Kidney epithelial cell (primary cell): ENCODE measurements around the gene ETS1. TPM values are rescaled to one million over a fixed set of nuclear protein-coding genes. Genes with fewer than 3 reads are reported as not detected.

Source experiments
- DNase-seq: peaks from one replicate; pipeline ENCODE4 v3.0.0-alpha.2; 2010; ENCODE audit warnings: low read depth
- H3K27me3 ChIP-seq: 2 replicates; pipeline ENCODE4 v1.6.0; 2011; ENCODE audit warnings: low read length; ENCODE audit not compliant: control insufficient read depth, insufficient read depth
- H3K36me3 ChIP-seq: 2 replicates; pipeline ENCODE4 v1.5.1; 2011; ENCODE audit warnings: low read length; ENCODE audit not compliant: control insufficient read depth, insufficient read depth
- H3K4me3 ChIP-seq: 2 replicates; pipeline ENCODE4 v1.5.1; 2011; ENCODE audit warnings: low read depth, mild to moderate bottlenecking, control low read depth, low read length
- total RNA-seq: library from RNA; depleted of rRNA; stranded (reverse); fragments of >200 nt; gene quantifications from 2 replicates; pipeline ENCODE4 v1.2.3, GENCODE V29; 2015
- TF ChIP-seq, protein P1 (sequence below): IDR thresholded peaks from 2 replicates; pipeline ENCODE4 v1.5.1; 2011; ENCODE audit warnings: mild to moderate bottlenecking, moderate library complexity, low read length, control low read depth, inconsistent platforms; ENCODE audit not compliant: insufficient read depth, poor library complexity, severe bottlenecking

The ETS1 gene
- total RNA-seq, 1 donor from 2014 or later = 224 TPM

DNA sequence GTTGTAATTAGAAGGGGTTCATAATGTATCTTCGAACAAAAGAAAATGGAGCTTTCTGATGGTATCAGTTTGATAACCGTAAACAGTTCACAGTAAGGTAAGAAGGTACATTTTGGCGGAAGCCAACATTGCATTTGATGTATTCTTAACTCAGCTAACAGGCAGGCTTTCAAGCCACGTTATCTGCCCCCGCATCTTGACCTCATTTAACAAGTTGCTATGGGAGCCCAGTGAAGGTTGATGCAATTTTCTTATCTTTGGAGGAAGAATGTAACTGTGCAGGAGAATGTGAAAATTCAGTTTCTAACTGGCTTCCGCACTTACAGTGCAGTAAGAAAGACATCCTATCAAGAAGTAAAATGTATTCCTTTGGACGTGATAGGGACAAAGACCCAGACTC is 110.6 kb downstream of the ETS1 start:
- no peak overlapping the region for H3K4me3 ChIP-seq
- no peaks in the 10 kb centered on the region for H3K27me3 ChIP-seq
- no peak for DNase-seq
- TF ChIP-seq, protein P1, sequence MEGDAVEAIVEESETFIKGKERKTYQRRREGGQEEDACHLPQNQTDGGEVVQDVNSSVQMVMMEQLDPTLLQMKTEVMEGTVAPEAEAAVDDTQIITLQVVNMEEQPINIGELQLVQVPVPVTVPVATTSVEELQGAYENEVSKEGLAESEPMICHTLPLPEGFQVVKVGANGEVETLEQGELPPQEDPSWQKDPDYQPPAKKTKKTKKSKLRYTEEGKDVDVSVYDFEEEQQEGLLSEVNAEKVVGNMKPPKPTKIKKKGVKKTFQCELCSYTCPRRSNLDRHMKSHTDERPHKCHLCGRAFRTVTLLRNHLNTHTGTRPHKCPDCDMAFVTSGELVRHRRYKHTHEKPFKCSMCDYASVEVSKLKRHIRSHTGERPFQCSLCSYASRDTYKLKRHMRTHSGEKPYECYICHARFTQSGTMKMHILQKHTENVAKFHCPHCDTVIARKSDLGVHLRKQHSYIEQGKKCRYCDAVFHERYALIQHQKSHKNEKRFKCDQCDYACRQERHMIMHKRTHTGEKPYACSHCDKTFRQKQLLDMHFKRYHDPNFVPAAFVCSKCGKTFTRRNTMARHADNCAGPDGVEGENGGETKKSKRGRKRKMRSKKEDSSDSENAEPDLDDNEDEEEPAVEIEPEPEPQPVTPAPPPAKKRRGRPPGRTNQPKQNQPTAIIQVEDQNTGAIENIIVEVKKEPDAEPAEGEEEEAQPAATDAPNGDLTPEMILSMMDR = no peak
- peaks cover 3% of the 10 kb centered on the region for H3K36me3 ChIP-seq

DNA sequence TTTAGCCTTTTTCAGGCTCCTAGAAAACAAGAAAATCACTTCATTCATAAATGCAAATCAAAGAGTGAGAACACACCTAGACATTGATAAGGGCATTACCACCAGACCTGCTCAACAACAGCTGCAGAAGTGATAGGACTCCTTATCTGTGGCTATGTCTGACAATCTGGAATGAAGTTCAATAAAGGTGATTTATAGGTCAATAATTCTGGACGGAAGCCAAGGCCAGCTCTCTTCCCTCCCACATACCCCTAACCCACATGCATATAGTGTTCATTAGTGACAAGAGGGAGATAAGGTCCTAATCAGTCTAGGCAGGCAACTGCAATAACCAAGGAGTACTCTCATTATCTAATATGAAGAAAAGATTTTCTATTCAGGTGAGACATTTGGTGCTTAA is 111.3 kb downstream of the ETS1 start:
- TF ChIP-seq, protein P1 = no peak
- Histone ChIP-seq H3K36me3 (peaks cover 3% of the 10 kb centered on the region), H3K27me3 (no peaks in the 10 kb centered on the region), H3K4me3 (no peak overlapping the region)
- no peak for DNase-seq

DNA sequence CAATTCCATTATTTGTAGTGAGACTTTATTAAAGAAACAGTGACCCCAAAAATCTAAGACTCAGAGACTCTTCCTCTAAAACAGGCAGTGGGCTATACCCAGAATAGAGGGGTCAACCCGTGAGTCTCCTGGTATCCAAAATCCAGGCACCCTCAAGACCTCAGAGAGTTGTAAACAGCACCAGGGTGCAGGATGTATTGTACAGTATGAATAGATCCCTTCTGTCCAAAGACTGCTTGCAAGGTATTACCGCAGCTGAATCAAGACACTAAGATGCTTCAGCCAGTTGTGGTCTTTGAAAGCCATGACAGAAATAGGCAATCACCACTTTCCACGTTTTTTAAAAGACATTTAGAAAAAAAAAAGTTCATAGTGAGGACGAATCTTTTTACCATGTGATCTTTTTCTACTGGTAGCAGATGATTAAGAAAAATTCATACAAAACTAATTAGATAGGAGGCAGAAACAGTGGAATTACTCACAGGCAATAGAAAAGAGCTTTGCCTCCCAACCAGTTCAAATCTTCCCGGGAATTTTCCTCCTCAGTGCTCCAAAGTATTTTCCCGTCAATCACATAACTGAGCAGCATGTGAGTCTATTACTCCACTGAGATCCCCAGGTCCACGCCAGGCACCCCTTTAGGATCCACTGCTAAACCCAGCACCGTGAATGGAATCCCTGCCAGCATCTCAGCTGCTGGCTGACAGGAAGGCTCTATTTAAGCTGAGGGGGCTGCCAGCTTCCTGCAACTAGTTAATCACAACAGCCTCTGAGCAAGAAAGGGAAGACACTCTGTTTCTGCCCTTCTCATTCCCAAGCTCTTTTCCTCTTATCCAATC is 113.1 kb downstream of the ETS1 start:
- Histone ChIP-seq H3K27me3 (no peaks in the 10 kb centered on the region), H3K36me3 (peaks cover 2% of the 10 kb centered on the region), H3K4me3 (no peak overlapping the region)
- DNase-seq = no peak
- TF ChIP-seq, protein P1 = no peak

DNA sequence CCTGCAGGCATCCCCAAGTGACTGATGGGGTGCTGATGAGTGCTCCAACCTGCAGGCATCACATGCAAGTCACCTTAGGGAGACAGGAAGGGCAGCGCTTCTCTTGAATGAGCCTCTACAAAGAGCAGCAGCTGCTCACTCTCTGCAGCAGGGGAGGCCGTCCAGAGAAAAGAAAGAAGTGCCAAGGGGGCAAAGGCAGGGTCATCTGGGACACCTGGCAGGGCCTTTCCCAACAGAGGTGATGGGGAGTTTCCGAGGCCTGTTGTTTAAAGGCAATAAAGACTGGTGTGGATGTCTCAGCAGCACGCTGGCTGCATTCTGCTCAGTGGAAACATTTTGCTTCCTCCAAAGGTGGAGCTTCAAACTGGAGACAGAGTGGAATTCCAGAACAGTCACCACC is 113.7 kb downstream of the ETS1 start:
- Histone ChIP-seq H3K27me3 (no peaks in the 10 kb centered on the region), H3K36me3 (peaks cover 2% of the 10 kb centered on the region), H3K4me3 (no peak overlapping the region)
- TF ChIP-seq, protein P1 = no peak
- DNase-seq = no peak

DNA sequence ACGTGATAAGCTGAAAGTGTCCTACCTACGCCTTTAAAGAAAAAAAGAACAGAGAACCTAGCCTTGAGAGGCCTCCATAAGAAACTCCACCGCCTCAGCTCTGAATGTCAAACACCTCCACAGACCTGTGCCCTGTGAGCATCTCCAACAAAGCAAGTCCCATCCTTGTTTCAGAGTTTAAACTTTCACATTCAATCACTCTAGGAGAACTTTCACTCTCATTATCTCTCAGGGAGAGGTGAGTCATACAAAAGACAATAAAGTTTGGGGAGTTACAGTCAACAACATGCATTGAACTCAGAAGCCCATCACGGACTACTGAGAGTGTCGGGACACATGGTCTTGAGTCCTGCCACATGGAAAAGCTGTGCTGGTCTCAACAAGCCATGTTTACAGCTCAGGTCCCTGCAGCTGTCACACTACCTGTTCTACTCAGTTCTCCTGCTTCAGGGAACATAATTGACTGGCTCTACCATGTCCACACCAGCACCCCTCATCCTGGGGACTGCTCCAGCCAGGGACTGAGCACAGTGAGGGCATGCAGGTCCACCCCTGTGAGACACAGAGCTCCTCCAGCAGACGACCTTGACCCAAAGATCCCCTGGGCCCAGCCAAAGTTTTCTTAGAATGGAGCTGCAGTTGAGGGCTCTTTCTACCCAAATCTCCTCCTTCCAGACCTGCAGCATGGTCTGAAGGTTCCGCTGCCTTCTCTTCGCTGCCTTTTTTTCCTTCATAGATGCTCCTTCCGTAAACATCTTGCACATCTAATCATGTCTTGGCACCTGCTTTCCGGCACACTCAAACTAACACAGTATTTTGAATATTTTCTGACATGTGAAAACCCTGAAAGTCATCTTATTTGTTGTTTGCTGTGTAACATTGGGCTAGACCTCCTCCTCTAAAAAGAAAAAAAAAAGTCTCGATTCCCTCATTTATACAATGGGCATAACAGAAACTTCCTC is 114.9 kb downstream of the ETS1 start:
- TF ChIP-seq, protein P1 = no peak
- Histone ChIP-seq H3K27me3 (no peaks in the 10 kb centered on the region), H3K4me3 (no peak overlapping the region), H3K36me3 (peaks cover 2% of the 10 kb centered on the region)
- DNase-seq = no peak
